ENCODE measurements around the gene IRF2. TPM values are rescaled to one million over a fixed set of nuclear protein-coding genes. Genes with fewer than 3 reads are reported as not detected.

IRF2 gene
- total RNA-seq, 2 donors from 2014 or later = 25.1 to 29.4 TPM

DNA sequence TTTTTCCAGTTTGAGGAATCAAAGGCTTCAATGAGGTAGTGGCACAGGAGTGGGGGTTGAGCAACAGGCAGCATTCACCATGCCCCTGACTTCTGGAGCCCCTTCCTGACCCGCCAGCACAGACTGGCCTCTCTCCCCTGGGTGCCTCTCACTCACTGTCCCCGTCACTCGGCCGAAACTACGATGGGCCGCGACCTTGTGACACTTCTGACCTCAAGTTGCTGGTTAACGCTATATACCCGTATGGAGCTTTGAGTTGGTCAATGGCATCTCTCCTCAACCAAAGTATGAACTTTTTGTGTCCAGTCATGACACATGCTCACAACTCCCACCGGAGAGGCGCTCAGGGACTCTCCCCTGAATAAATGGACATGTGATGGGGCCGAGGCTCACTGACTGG lies 72.1 kb downstream of the IRF2 start:
- intact Hi-C loops (cut with DNase I) = loop anchor here in 1 of 2 donors (10.0 kb wide), 1 partner anchor 133 kb away; no protein-coding TSS in a partner anchor
- no peak for DNase-seq (ENCODE audit: low spot score)

- intact Hi-C loops (cut with DNase I) = loop anchor here in 1 of 2 donors (10.0 kb wide), 1 partner anchor 133 kb away; no protein-coding TSS in a partner anchor
- no peak for DNase-seq (ENCODE audit: low spot score)
Measured at GRCh38 chr4:184401397-184402171, 72.8 kb downstream of the IRF2 start.

- intact Hi-C loops (cut with DNase I) = loop anchor here in 1 of 2 donors (10.0 kb wide), 1 partner anchor 134 kb away; no protein-coding TSS in a partner anchor
- no peak for DNase-seq (ENCODE audit: low spot score)
Measured at GRCh38 chr4:184400891-184401290, 73.5 kb downstream of the IRF2 start.

DNA sequence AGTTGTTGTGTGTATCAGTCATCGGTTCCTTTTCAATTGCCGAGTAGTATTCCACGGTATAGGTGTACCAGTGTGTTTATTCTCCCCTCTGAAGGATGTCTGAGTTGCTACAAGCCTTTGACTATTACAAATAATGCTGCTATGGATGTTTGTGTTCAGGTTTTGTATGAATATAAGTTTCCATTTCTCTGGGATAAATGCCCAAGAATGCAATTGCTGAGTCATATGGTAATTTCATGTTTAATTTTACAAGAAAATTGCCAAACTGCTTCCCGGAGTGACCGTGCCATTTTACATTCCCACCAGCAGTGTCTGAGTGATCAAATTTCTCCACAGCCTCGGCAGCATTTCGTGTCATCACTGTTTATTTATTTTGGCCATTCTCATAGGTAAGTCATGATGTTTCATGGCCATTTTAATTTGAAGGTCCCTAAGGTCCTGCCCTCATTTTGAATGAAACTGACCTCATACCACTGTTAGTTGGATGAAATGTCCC lies 73.9 kb downstream of the IRF2 start:
- DNase-seq (ENCODE audit: low spot score) = no peak
- intact Hi-C loops (cut with DNase I) = loop anchor here in 1 of 2 donors (10.0 kb wide), 1 partner anchor 134 kb away; no protein-coding TSS in a partner anchor

DNA sequence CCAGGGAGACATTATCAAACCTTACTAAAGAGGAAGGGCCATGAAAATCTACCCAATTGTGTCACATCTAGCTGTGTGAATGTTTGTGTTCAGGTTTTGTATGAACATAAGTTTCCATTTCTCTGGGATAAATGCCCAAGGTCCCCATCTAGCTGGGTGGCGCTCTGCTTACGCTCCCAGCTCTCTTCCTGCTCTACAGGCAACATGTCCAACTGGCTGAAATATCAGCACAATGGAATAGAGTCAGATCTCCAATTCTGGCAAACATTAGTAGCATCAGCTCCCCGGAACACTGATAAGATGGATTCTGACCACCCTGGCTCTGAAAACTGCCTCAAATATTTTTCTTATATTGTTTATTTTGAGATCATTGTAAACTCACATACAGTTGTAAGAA lies 74.8 kb downstream of the IRF2 start:
- DNase-seq (ENCODE audit: low spot score) = no peak
- intact Hi-C loops (cut with DNase I) = no loop called here

DNA sequence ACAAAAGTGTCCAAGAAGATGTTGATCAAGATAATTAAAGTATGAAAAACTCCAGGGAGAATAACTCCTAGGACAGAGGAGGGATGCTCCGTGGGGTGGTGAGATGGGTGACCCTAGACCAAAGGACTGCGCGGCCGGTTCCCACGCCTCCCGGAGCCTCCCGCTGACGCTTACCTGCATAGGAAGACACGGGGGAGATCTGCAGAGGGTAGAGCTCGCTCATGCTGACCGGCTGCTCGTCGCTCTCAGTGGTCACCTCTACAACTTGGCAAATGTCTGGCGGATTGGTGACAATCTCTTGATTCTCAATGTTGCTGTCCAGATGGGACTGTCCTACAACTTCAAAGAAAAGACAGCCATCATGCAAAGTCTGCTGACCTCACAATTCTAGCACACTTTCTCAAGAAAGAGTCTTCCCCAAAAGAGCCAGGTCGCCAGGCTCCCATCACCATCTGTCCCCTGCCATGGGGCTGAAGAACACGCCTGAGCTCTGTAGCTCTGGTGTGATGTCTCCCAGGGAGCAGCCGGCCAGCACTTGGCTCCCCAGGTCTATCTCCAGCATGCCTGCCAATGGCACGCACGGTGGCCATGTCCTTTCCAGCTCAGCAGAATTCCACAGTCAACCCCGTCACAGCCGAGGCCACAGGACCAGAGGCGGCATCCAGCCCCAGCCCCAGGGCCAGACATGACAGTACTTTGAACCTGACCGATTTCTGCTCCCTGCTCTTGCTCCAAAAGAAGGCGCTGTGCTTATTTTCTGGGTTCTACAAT lies 75.4 kb downstream of the IRF2 start:
- no peak for DNase-seq (ENCODE audit: low spot score)
- intact Hi-C loops (cut with DNase I) = no loop called here

DNA sequence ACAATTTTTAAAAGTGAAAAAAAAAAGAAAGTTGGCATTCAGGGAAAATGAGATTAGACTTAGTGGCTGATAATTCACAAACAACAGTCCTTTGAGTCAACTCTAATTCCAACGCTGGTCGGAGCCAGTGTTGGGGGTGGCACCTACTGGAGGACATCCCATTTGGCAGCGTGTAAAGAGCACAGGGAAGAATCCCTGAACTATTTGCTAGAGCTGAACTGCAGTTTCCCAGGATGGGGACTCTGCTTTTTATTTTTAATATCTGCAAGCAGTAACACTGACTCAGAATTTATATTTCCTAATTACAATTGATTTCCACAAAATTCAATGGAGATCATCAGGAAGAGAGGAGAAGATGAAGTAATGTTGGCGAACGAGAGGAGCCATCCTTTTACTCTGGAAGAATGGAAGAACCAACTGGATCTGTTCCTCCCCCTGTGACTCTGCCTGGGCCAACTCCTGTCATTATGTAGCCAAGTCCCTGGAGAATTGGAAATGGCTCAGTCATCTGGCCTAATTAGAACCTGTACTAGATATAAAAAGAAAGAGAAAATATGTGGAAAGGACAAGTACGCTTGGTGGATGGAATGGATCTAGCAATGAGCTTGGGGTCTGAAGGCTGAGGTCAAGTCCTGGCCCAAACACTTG lies 76.7 kb downstream of the IRF2 start:
- intact Hi-C loops (cut with DNase I) = no loop called here
- no peak for DNase-seq (ENCODE audit: low spot score)

- no peak for DNase-seq (ENCODE audit: low spot score)
- intact Hi-C loops (cut with DNase I) = no loop called here
Measured at GRCh38 chr4:184396570-184397515, 77.5 kb downstream of the IRF2 start.

DNA sequence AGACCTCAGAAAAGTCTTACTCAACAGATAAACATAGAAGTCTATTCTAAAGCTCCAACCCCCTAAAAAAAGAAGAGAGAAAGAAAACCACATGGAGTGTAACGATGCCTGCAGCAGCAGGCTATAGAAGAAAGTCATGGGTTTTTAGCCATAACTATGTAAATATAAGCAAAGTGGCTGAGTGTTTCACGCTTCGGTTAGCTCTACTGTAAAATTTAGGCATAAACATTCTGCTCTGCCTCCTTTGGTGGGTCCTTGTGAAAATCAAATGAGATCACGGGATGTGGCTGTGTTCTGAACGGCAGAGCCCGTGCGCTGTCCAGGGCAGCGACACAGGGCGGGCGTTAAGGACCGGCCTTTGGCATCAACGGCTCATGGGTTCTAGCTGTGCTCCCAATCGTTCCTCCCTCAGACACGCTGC lies 78.4 kb downstream of the IRF2 start:
- DNase-seq (ENCODE audit: low spot score) = no peak
- intact Hi-C loops (cut with DNase I) = no loop called here

GRCh38 chr4:184395451-184395917 lies 78.9 kb downstream of the IRF2 start:
- no peak for DNase-seq (ENCODE audit: low spot score)
- intact Hi-C loops (cut with DNase I) = no loop called here

GRCh38 chr4:184392748-184393559 lies 81.4 kb downstream of the IRF2 start:
- intact Hi-C loops (cut with DNase I) = no loop called here
- no peak for DNase-seq (ENCODE audit: low spot score)

GRCh38 chr4:184392316-184392715 lies 82.0 kb downstream of the IRF2 start:
- intact Hi-C loops (cut with DNase I) = no loop called here
- no peak for DNase-seq (ENCODE audit: low spot score)

DNA sequence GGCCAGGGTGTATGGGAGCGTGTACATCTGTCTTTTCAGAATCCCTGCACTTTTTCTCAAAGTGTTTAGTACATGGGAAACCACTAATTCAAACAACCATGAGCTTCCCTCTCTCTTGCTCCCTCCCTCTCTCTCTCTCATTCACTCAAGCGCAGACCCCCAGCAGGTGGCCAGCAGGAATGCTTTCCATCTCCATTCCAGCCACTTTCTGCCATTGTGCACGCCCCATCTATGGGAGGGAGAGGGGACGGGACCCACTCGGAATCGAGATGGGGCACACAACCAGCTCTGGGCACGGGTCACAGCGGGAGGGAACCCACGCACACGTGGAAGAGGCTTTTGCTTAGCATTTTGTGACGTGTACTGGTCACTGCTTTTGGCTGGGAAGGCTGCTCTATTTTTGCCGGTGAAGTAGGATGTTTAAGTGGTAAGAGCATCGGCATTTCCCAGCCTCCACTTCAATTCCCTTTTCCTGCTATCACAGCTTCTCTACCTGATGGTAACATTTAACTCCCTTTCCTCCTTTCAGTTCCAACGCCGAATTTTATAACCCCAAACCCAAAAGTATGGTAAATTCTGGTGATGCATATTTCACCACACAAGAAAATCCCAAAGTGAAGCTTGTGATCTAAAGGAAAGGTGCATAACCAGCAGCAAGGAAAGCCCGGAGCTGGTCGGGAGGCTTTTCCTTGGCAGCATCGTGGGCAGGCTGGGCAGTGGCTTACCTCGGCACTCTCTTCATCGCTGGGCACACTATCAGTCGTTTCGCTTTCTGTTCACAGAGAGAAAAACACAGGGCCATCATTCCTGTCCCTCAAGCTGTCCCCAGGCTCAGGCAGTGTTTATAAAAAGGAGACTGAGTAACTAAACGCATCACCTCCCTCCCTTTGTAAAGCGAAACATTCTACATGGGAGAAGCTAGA lies 84.1 kb downstream of the IRF2 start:
- DNase-seq (ENCODE audit: low spot score) = no peak
- intact Hi-C loops (cut with DNase I) = loop anchor here in 1 of 2 donors (1.0 kb wide), 1 partner anchor 21 kb away; no protein-coding TSS in a partner anchor

DNA sequence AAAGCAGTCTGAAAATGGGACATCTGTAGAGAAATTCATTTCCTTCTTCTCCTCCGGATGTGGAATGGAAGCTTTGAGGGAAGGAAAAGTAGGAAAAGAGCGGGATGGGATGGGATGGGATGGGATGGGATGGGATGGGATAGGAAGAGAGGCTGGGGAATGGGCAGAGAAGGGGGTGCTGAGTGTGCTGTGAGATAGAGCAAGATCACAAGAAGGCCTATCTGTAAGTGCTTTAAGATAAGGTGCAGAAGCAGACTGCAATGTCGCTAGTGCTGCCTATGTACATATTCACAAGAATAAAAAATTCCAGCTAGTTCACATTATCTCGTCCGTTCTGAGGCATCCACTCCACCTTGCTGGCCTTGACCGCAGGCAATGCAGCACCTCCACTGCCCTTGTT lies 86.2 kb downstream of the IRF2 start:
- intact Hi-C loops (cut with DNase I) = no loop called here

DNA sequence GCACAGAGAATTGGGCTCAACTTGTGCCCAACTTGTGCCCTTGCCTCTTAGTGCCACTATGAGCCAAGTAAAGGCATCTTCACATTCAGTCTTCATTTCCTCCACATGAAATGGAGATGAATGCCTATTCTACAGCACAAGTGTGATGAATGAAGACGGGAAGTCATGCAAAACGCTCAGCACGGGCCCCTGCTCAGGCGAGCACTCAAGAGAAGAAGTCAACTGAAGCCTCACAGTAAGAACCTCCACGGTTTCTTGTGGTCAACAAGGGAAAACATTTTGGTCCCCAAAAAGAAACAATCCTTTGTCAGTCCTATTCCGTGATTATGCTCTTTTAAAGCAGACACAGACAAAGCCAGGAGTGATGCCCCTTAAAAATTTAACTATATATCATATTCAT lies 87.0 kb downstream of the IRF2 start:
- intact Hi-C loops (cut with DNase I) = no loop called here
- DNase-seq (ENCODE audit: low spot score) = no peak

More for the DNA sequence above, 86.2 kb downstream of the IRF2 start:
- no peak for DNase-seq (ENCODE audit: low spot score)

DNA sequence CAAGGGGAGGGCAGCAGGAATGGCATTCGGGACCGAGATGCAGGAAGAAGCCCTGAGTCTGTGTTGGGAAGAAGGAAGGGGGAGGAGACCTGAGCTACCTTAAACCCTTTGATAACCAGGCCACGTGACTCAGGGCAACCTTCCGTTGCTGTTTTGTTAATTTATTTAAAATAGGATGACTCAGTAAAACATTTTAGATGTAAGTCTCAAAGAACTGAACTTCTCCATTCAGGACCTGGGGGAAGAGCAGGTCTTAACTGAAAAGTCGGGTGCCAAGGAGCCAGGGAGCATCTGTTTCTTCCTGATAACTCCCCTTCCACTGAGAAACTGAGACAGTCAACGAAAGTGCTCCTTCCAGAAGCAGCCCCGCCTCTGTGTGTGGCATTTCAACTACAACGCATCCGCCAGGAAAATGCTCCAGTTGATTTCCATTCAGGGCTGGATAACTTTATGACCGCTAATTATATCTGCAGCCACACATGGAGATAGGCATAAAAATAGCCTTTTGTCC lies 88.0 kb downstream of the IRF2 start:
- intact Hi-C loops (cut with DNase I) = no loop called here

More for the DNA sequence above, 88.0 kb downstream of the IRF2 start:
- DNase-seq (ENCODE audit: low spot score) = no peak

All from posterior vena cava (tissue), 2 donors.